ENCODE results near the gene DLG2. TPM values are rescaled to one million over a fixed set of nuclear protein-coding genes. Genes with fewer than 3 reads are reported as not detected.

Gene DLG2
- total RNA-seq, 2 donors from 2014 or later = 3.8 to 16.4 TPM

GRCh38 chr11:83676056-83676601 is 1951.0 kb downstream of the DLG2 start:
- Histone ChIP-seq H3K27me3 (replicated peaks; ENCODE audit: insufficient read depth) (no peaks in the 10 kb centered on the region), H3K27ac (no peak overlapping the region), H3K36me3 (no peaks in the 10 kb centered on the region), H3K4me3 (no peak overlapping the region), H3K9me3 (no peaks in the 10 kb centered on the region), H3K4me1 (ENCODE audit: control insufficient read depth in 1 of 2, low read depth in 2 of 2) (peaks cover 0 to under 1% of the 10 kb centered on the region in 2 donors)
- no peak for TF ChIP-seq CTCF (IDR thresholded peaks at IDR 0.05)
- ATAC-seq (ENCODE audit: insufficient number of reproducible peaks, low FRiP score, low read depth) (no peak), DNase-seq (ENCODE audit: low spot score) (no peak)

- Histone ChIP-seq H3K27ac (no peak overlapping the region), H3K4me1 (ENCODE audit: control insufficient read depth in 1 of 2, low read depth in 2 of 2) (no peaks in the 10 kb centered on the region), H3K27me3 (replicated peaks; ENCODE audit: insufficient read depth) (no peaks in the 10 kb centered on the region), H3K36me3 (no peaks in the 10 kb centered on the region), H3K4me3 (no peak overlapping the region), H3K9me3 (no peaks in the 10 kb centered on the region)
- DNase-seq (ENCODE audit: low spot score) (no peak), ATAC-seq (ENCODE audit: insufficient number of reproducible peaks, low FRiP score, low read depth) (no peak)
- no peak for TF ChIP-seq CTCF (IDR thresholded peaks at IDR 0.05)
Measured at GRCh38 chr11:83674102-83674896, 1952.8 kb downstream of the DLG2 start.

DNA sequence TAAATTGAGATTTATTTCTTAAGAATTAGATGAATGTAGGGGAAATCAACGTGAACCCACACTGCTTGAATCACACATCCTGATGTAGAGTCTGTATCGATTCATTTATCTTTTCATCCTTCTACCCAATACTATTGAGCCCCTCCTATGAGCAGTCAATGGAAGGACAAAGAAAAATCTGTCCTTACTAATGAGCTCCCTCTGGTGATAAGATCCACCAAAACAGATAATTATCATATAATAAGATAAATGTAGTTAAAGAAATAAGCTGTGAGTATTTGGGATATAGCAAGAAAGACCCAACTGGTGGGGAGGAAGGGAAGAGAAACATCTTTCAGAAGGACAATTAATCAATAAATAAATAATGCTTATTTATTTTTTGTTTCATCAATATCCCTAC is 1955.9 kb downstream of the DLG2 start:
- DNase-seq (ENCODE audit: low spot score) (no peak), ATAC-seq (ENCODE audit: insufficient number of reproducible peaks, low FRiP score, low read depth) (no peak)
- Histone ChIP-seq H3K4me3 (no peak overlapping the region), H3K27me3 (replicated peaks; ENCODE audit: insufficient read depth) (no peaks in the 10 kb centered on the region), H3K36me3 (no peaks in the 10 kb centered on the region), H3K9me3 (no peaks in the 10 kb centered on the region), H3K27ac (no peak overlapping the region), H3K4me1 (ENCODE audit: control insufficient read depth in 1 of 2, low read depth in 2 of 2) (no peaks in the 10 kb centered on the region)
- no peak for TF ChIP-seq CTCF (IDR thresholded peaks at IDR 0.05)

DNA sequence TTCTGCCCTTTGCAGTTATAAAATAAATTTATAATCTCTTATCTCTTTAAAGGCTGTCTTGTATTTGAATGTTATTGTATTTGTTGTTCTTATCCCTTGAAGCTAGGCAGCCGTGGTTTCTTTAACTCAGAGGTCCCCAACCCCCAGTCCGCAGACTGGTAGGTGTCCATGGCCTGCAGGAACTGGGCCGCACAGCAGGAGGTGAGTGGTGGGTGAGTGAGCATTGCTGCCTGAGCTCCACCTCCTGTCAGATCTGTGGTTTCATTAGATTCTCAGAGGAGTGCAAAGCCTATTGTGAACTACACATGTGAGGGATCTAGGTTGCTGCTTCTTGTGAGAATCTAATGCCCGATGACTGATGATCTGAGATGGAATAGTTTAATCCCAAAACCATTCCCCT is 1961.0 kb downstream of the DLG2 start:
- H3K4me1 ChIP-seq (ENCODE audit: control insufficient read depth in 1 of 2, low read depth in 2 of 2) = no peaks in the 10 kb centered on the region
- H3K9me3 ChIP-seq = no peaks in the 10 kb centered on the region
- no peak overlapping the region for H3K27ac ChIP-seq
- no peak overlapping the region for H3K4me3 ChIP-seq
- H3K27me3 ChIP-seq (replicated peaks; ENCODE audit: insufficient read depth) = no peaks in the 10 kb centered on the region
- ATAC-seq (ENCODE audit: insufficient number of reproducible peaks, low FRiP score, low read depth) (no peak), DNase-seq (ENCODE audit: low spot score) (no peak)
- H3K36me3 ChIP-seq = no peaks in the 10 kb centered on the region
- TF ChIP-seq CTCF (IDR thresholded peaks at IDR 0.05) = no peak

DNA sequence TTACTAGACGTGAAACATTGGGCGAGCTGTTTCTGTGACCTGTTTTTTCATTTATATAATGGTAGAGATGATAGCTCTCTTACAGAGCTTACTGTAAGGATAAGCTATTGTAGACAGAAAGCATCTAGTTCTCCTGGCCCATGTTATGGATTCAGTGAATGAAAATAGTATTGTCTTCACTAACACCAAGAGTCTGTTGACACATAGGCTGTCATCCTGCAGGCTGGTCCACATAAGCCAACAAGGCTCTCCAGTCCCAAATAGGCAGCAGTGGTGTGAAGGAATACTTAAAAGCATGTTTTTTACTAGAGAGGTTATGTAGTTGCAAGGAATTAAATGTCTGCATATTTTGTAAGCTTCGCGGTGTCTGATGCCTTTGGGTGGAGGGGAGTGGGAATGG is 1963.2 kb downstream of the DLG2 start:
- Histone ChIP-seq H3K9me3 (no peaks in the 10 kb centered on the region), H3K36me3 (no peaks in the 10 kb centered on the region), H3K27ac (no peak overlapping the region), H3K4me3 (no peak overlapping the region), H3K27me3 (replicated peaks; ENCODE audit: insufficient read depth) (no peaks in the 10 kb centered on the region), H3K4me1 (ENCODE audit: control insufficient read depth in 1 of 2, low read depth in 2 of 2) (no peaks in the 10 kb centered on the region)
- no peak for ATAC-seq (ENCODE audit: insufficient number of reproducible peaks, low FRiP score, low read depth)
- TF ChIP-seq CTCF (IDR thresholded peaks at IDR 0.05) = no peak
- DNase-seq (ENCODE audit: low spot score) = no peak

Data from thoracic aorta (tissue), 2 donors.